HL-60 (cell line): Measurements from ENCODE around the gene SUMF2.

ENCODE experiments used
- DNase-seq, 2 experiments: peaks; one replicate each; pipeline ENCODE4 v3.0.0-alpha.2; 2010 to 2020; ENCODE audit warnings: low read depth in 1 of 2, low spot score in 1 of 2
- H3K27ac ChIP-seq: fragments of 250-450 bp; sonication (Bioruptor Pico); replicated peaks from 2 replicates; pipeline ENCODE4 v1.5.1; 2020; ENCODE audit warnings: mild to moderate bottlenecking, moderate library complexity
- H3K27me3 ChIP-seq: fragments of 250-450 bp; sonication (Bioruptor Pico); 2 replicates; pipeline ENCODE4 v1.5.1; 2021; ENCODE audit warnings: mild to moderate bottlenecking, moderate library complexity; ENCODE audit not compliant: insufficient read depth, poor library complexity, severe bottlenecking
- H3K4me3 ChIP-seq: replicated peaks from 2 replicates; pipeline ENCODE4 v1.5.1; 2011; ENCODE audit warnings: mild to moderate bottlenecking, control low read depth, low read length; ENCODE audit not compliant: insufficient read depth
- GABPA ChIP-seq: IDR thresholded peaks from 2 replicates; pipeline ENCODE4 v1.6.1; 2012; ENCODE audit warnings: low read depth
- POLR2AphosphoS5 ChIP-seq: IDR thresholded peaks from 2 replicates; pipeline ENCODE4 v1.6.1; 2012; ENCODE audit warnings: low read depth
- REST ChIP-seq: IDR thresholded peaks from 2 replicates; pipeline ENCODE4 v1.6.1; 2012; ENCODE audit warnings: low read depth; ENCODE audit not compliant: insufficient replicate concordance
- SPI1 ChIP-seq: IDR thresholded peaks from 2 replicates; pipeline ENCODE4 v1.6.1; 2012; ENCODE audit warnings: low read depth, mild to moderate bottlenecking, borderline replicate concordance
- TF ChIP-seq, protein P1 (sequence below): IDR thresholded peaks from one replicate; pipeline ENCODE4 v1.5.1; 2011; ENCODE audit warnings: low read length, control low read depth, inconsistent platforms; ENCODE audit not compliant: insufficient read depth

SUMF2 gene

DNA sequence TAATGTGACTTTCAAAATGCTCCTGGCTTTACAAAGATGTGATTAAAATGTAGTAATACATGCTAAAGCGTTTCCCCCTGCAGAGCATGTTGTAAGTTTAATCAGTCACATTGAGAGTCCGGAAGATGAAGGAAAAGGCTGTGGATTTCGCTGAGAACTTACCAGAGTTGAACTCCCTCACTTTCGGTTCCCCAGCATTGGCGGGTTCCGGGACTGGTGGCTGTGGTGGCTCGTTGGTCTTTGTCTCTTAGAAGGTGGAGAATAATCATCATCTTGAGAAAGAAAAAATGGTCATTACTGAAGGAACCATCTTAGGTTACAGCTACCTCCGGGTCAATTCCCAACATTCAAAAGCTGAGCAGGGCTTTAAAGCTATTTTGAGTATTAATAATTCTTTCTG is 61.7 kb downstream of the SUMF2 start:
- Histone ChIP-seq H3K4me3 (no peak overlapping the region), H3K27ac (no peak overlapping the region), H3K27me3 (no peaks in the 10 kb centered on the region)
- TF ChIP-seq REST (no peak), GABPA (no peak), SPI1 (no peak), POLR2AphosphoS5 (no peak)
- TF ChIP-seq, protein P1, sequence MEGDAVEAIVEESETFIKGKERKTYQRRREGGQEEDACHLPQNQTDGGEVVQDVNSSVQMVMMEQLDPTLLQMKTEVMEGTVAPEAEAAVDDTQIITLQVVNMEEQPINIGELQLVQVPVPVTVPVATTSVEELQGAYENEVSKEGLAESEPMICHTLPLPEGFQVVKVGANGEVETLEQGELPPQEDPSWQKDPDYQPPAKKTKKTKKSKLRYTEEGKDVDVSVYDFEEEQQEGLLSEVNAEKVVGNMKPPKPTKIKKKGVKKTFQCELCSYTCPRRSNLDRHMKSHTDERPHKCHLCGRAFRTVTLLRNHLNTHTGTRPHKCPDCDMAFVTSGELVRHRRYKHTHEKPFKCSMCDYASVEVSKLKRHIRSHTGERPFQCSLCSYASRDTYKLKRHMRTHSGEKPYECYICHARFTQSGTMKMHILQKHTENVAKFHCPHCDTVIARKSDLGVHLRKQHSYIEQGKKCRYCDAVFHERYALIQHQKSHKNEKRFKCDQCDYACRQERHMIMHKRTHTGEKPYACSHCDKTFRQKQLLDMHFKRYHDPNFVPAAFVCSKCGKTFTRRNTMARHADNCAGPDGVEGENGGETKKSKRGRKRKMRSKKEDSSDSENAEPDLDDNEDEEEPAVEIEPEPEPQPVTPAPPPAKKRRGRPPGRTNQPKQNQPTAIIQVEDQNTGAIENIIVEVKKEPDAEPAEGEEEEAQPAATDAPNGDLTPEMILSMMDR, result no peak
- no peak for DNase-seq

DNA sequence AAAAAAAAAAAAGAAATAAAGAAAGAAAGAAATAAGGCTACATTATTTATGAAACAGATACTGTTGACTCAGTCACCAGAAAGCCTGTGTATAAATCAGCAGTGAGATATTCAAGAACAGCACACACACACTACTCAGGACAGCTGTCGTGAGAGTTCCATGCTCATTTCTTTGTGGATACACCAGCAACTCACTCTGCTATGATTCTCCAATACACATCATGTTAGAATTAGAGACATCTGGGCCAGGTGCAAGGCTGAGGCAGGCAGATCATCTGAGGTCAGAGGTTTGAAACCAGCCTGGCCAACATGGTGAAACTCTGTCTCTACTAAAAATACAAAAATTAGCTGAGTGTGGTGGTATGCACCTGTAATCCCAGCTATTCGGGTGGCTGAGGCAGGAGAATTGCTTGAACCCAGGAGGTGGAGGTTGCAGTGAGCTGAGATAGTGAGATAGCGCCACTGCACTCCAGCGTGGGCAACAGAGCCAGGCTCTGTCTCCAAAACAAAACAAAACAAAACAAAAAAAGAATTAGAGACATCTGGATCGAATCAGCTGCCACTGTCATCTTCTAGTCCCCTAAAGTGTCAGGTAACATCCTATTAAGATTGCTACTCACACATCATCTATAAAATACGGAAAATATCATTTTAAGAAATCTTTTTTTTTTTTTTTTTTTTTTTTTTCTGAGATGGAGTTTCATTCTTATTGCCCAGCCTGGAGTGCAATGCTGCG is 63.3 kb downstream of the SUMF2 start:
- Histone ChIP-seq H3K27ac (no peak overlapping the region), H3K27me3 (no peaks in the 10 kb centered on the region), H3K4me3 (no peak overlapping the region)
- no peak for DNase-seq
- TF ChIP-seq REST (no peak), GABPA (no peak), SPI1 (no peak), POLR2AphosphoS5 (no peak)
- TF ChIP-seq, protein P1, result no peak
